Right lobe of liver (tissue), 4 donors: ENCODE results near the gene SERPINA4.

Source experiments
- POLR2A ChIP-seq: fragments of 450-650 bp; IDR thresholded peaks from one replicate; pipeline ENCODE4 v1.6.1; 2017; ENCODE audit warnings: antibody characterized with exemption, mild to moderate bottlenecking
- TF ChIP-seq, protein P1 (sequence below), 4 donors: fragments of 200-600 bp in 3 of 4; fragments of 450-650 bp in 1 of 4; IDR thresholded peaks; one replicate each; pipeline versions ENCODE4 v1.5.1 to v1.8.0; 2016 to 2022; ENCODE audit warnings: antibody characterized with exemption in 4 of 4, mild to moderate bottlenecking in 2 of 4
- donor health status: DM: no; HTN: no; CAD: no.
- donor health status: DM: no; HTN: no; CAD: no.
- donor health status: DM: no; HTN: yes; CAD: no.

DNA sequence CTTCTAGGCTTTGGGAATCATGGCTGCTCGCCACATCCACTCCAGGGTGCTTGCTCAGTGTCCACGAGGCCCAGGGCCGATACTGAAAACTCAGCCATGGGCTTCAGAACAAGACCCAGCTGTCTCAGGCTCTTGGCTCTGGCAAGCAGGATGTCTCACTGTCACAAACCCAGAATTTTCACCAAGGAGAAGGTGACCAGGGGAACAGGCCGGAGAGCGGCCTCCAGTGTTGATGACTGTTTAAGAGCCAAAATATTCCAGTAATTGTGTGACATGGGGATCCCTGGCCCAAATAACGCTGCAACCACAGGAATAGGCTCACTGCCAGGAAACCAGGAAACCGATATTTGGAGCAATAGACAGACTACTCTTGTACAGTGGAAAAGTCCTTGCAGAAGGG lies 10.2 kb downstream of the SERPINA4 start:
- no peak for TF ChIP-seq POLR2A
- TF ChIP-seq, protein P1, sequence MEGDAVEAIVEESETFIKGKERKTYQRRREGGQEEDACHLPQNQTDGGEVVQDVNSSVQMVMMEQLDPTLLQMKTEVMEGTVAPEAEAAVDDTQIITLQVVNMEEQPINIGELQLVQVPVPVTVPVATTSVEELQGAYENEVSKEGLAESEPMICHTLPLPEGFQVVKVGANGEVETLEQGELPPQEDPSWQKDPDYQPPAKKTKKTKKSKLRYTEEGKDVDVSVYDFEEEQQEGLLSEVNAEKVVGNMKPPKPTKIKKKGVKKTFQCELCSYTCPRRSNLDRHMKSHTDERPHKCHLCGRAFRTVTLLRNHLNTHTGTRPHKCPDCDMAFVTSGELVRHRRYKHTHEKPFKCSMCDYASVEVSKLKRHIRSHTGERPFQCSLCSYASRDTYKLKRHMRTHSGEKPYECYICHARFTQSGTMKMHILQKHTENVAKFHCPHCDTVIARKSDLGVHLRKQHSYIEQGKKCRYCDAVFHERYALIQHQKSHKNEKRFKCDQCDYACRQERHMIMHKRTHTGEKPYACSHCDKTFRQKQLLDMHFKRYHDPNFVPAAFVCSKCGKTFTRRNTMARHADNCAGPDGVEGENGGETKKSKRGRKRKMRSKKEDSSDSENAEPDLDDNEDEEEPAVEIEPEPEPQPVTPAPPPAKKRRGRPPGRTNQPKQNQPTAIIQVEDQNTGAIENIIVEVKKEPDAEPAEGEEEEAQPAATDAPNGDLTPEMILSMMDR (IDR thresholded peaks at IDR 0.05) = no peak
